ENCODE measurements around the gene ATP6V0A1.
A peak's percentile ranks its signal among the peaks of the same experiment; 100 is the strongest.
"Not testable (repeated sequence)": the region's sequence is repeated elsewhere in the genome, so short reads cannot be mapped to it uniquely, and the experiment has no call there.

The ATP6V0A1 gene

GRCh38 chr17:42458497-42459255 lies at the start of gene ATP6V0A1:
Gene ATP6V0A1 (plus strand): TSS chr17:42458878. CDS start chr17:42460895, 2,017 bp downstream.
- H3K4me1 Mint-ChIP-seq: peaks cover 44% of the 10 kb centered on the region
- H3K36me3 Mint-ChIP-seq: peaks cover 1% of the 10 kb centered on the region
- peak; percentile 94 for DNase-seq
- H3K4me3 Mint-ChIP-seq: peak within 1 kb of the TSS; percentile 85
- CTCF ChIA-PET: interaction anchor here (1.4 to 2.3 kb wide), 2 partner anchors 52 to 69 kb away, joined by 3 to 5 read pairs; no protein-coding TSS in a partner anchor
- peak within 1 kb of the TSS; percentile 80 for H3K27ac Mint-ChIP-seq
- peaks cover 43% of the 10 kb centered on the region for H3K27me3 Mint-ChIP-seq
- no peaks in the 10 kb centered on the region for H3K9me3 Mint-ChIP-seq

- Mint-ChIP-seq H3K4me3 (no peak overlapping the region), H3K9me3 (no peaks in the 10 kb centered on the region), H3K4me1 (peaks cover 22% of the 10 kb centered on the region), H3K27me3 (peaks cover 30% of the 10 kb centered on the region), H3K27ac (peak overlapping the region; percentile 49), H3K36me3 (no peaks in the 10 kb centered on the region)
- CTCF ChIA-PET: interaction anchor here (0.9 to 1.9 kb wide), 3 partner anchors 73 to 188 kb away, joined by 4 read pairs; no protein-coding TSS in a partner anchor
- DNase-seq: no peak
These were observed 49.0 kb upstream of the ATP6V0A1 start for GRCh38 chr17:42409523-42410318.

GRCh38 chr17:42410319-42410685 lies 48.4 kb upstream of the ATP6V0A1 start:
- H3K4me3 Mint-ChIP-seq: no peak overlapping the region
- H3K4me1 Mint-ChIP-seq: peaks cover 28% of the 10 kb centered on the region
- CTCF ChIA-PET: interaction anchor here (1.9 kb wide), 1 partner anchor 117 kb away, joined by 4 read pairs; no protein-coding TSS in a partner anchor

DNA sequence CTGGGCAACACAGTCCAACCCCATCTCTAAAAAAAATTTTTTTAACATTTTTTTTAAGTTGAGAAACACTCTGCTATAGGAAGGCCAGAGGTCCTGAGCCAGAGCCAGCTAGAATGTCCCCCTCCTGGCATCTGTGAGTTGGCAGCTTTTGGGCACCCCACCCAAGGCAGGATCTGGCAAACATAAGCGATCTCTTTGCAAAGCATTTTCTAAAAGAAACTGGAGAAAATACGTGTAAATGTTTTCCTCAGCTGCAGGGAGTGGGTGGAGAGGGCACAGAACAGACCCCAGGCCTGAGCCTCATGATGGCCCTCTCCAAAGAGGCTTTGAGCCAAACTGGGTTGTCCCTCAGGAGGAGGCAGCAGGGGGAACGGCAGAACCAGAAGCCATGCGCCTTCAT lies 47.3 kb upstream of the ATP6V0A1 start:
- Mint-ChIP-seq H3K4me1 (peaks cover 32% of the 10 kb centered on the region), H3K27me3 (peaks cover 25% of the 10 kb centered on the region), H3K9me3 (no peaks in the 10 kb centered on the region), H3K36me3 (no peaks in the 10 kb centered on the region), H3K27ac (no peak overlapping the region), H3K4me3 (no peak overlapping the region)
- CTCF ChIA-PET: interaction anchor here (0.9 to 1.2 kb wide), 2 partner anchors 80 to 116 kb away, joined by 3 to 4 read pairs; no protein-coding TSS in a partner anchor
- no peak for DNase-seq

More at GRCh38 chr17:42410319-42410685, 48.4 kb upstream of the ATP6V0A1 start:
- Mint-ChIP-seq H3K27me3 (peaks cover 25% of the 10 kb centered on the region), H3K27ac (peak overlapping the region; percentile 49), H3K36me3 (no peaks in the 10 kb centered on the region), H3K9me3 (no peaks in the 10 kb centered on the region)
- no peak for DNase-seq

DNA sequence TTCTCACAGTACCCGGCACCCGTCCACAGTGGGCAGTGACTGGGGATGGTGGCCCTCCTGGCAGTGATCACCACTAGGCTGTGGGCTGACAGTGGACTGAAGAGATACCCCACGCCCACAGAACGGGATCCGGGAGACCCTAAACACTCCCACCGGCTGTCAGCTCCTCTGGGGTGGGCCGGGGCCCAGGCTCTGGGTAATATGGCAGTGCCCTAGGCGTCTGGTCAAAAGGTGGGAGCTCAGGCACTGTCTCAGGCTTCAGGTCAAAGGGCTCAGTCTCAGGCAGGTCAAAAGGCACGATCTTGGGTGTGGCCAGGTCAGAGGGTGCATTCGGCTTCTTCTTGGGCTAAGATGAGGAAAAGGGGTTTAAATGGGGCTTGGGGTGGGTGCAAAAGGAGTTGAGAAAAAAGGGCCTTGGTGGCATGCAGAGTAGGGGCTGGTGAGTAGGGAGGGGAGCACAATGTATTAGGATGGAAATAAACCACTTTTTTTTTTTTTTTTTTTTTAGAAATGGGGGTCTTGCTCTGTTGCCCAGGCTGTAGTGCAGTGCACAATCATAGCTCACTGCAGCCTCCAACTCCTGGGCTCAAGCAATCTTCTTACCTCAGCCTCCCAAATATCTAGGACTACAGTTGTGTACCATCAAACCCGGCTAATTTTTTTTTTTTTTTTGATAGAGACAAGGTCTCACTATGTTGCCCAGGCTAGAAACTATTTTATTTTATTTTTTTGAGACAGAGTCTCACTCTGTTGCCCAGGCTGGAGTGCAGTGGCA lies 46.6 kb upstream of the ATP6V0A1 start:
- no peaks in the 10 kb centered on the region for H3K9me3 Mint-ChIP-seq
- CTCF ChIA-PET: interaction anchor here (0.9 to 1.2 kb wide), 2 partner anchors 80 to 115 kb away, joined by 3 to 4 read pairs; no protein-coding TSS in a partner anchor
- no peaks in the 10 kb centered on the region for H3K36me3 Mint-ChIP-seq
- peaks cover 28% of the 10 kb centered on the region for H3K4me1 Mint-ChIP-seq
- no peak overlapping the region for H3K27ac Mint-ChIP-seq
- H3K27me3 Mint-ChIP-seq: peaks cover 30% of the 10 kb centered on the region
- no peak overlapping the region for H3K4me3 Mint-ChIP-seq
- DNase-seq: no peak

GRCh38 chr17:42413464-42414040 lies 45.1 kb upstream of the ATP6V0A1 start:
- no peak overlapping the region for H3K27ac Mint-ChIP-seq

GRCh38 chr17:42414704-42415409 lies 43.8 kb upstream of the ATP6V0A1 start:
- H3K9me3 Mint-ChIP-seq: no peaks in the 10 kb centered on the region
- peak overlapping the region; percentile 62 for H3K4me3 Mint-ChIP-seq
- peak; percentile 76 for DNase-seq
- peak overlapping the region; percentile 85 for H3K27ac Mint-ChIP-seq
- H3K36me3 Mint-ChIP-seq: no peaks in the 10 kb centered on the region
- CTCF ChIA-PET: interaction anchor here (0.7 to 2.7 kb wide), 11 partner anchors 9 to 112 kb away, joined by 3 to 19 read pairs (median 5); no protein-coding TSS in a partner anchor
- peaks cover 36% of the 10 kb centered on the region for H3K27me3 Mint-ChIP-seq
- H3K4me1 Mint-ChIP-seq: peaks cover 24% of the 10 kb centered on the region

More at GRCh38 chr17:42413464-42414040, 45.1 kb upstream of the ATP6V0A1 start:
- no peaks in the 10 kb centered on the region for H3K36me3 Mint-ChIP-seq
- H3K4me1 Mint-ChIP-seq: peaks cover 24% of the 10 kb centered on the region
- CTCF ChIA-PET: interaction anchor here (0.5 to 2.2 kb wide), 3 partner anchors 100 to 1809 kb away, joined by 3 to 7 read pairs (median 3); no protein-coding TSS in a partner anchor
- H3K9me3 Mint-ChIP-seq: no peaks in the 10 kb centered on the region
- no peak overlapping the region for H3K4me3 Mint-ChIP-seq
- peaks cover 26% of the 10 kb centered on the region for H3K27me3 Mint-ChIP-seq
- no peak for DNase-seq

DNA sequence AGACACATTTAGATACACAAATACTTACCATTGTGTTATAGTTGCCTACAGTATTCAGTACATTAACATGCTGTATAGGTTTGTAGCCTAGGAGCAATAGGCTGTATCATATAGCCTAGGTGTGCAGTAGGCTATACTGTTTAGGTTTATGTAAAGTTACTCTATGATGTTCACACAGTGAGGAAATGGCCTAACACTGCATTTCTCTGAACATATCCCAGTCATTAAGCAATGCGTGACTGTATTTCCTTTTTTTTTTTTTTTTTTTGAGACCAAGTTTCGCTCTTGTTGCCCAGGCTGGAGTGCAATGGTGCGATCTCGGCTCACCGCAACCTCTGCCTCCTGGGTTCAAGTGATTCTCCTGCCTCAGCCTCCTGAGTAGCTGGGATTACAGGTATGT lies 40.7 kb upstream of the ATP6V0A1 start:
- H3K4me3 Mint-ChIP-seq, H3K36me3 Mint-ChIP-seq, DNase-seq, CTCF ChIA-PET, H3K9me3 Mint-ChIP-seq, H3K27ac Mint-ChIP-seq: not testable (repeated sequence)
- H3K4me1 Mint-ChIP-seq: peaks cover 33% of the 10 kb centered on the region
- peaks cover 51% of the 10 kb centered on the region for H3K27me3 Mint-ChIP-seq

DNA sequence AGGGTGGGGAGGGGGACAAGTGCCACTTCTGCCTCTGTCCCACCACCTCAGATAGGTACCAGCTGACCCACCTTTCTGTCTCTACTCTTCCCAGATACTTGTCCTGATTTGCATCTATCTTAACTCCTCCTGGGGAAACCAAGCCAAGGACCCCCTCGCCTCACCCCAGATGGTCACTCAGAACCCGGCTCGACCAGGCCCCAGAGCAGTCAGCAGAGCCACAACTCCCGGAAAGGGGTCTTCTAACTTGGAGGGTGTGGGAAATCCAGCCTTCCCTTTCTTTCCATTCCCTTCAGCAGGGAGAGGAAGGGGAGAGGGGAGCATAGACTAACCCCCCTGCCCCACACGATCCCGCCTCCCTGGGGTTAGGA lies 37.6 kb upstream of the ATP6V0A1 start:
- Mint-ChIP-seq H3K27me3 (peaks cover 81% of the 10 kb centered on the region), H3K9me3 (no peaks in the 10 kb centered on the region), H3K36me3 (no peaks in the 10 kb centered on the region), H3K4me3 (peak overlapping the region; percentile 33), H3K27ac (no peak overlapping the region), H3K4me1 (peaks cover 18% of the 10 kb centered on the region)
- no peak for DNase-seq
- CTCF ChIA-PET: interaction anchor here (1.3 to 2.7 kb wide), 2 partner anchors 13 to 106 kb away, joined by 4 to 9 read pairs; no protein-coding TSS in a partner anchor

DNA sequence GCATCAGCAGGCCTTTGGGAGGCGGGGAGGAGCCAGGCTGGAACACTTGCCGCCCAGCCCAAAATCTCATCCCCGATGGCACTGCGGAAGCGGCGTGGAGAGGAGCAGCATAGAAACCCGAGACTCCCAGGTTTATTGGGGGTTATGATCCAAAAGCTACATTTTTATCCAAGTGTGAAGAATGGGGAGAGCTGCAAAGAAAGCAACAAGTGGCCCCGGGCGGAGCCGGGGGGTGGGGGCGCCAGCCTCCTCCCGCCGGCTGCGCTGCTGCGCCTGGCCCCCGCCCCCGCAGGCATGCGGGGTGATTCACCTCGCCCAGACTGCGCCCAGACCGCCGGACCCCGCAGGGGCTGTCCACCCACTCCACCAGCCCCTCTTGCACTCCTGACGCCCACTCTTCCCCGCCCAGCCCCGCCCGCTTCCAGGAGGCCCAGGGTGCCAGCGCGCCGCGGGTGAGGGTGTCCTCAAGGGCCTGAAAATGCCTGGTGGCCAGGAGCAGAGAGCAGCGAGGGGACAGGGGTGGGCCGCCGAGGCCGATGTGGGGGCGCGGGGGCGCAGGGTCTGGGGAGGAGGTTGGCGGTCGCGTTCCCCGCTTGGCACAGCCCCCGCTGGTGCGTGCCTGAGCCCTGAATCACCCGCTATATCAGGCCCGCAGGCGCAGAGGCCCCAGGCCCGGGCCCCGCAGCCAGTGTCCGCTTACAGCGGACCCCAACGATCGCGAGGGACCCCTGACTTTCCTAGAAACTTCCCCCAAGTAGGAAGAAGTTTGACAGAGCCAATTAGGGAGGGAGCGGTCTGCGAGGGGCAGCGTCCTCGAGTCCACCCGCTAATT lies 37.0 kb upstream of the ATP6V0A1 start:
- Mint-ChIP-seq H3K27ac (no peak overlapping the region), H3K4me1 (peaks cover 17% of the 10 kb centered on the region), H3K27me3 (peaks cover 80% of the 10 kb centered on the region), H3K36me3 (no peaks in the 10 kb centered on the region), H3K9me3 (no peaks in the 10 kb centered on the region), H3K4me3 (peak overlapping the region; percentile 63)
- CTCF ChIA-PET: interaction anchor here (1.2 to 2.7 kb wide), 5 partner anchors 12 to 106 kb away, joined by 3 to 9 read pairs (median 4); no protein-coding TSS in a partner anchor
- no peak for DNase-seq

GRCh38 chr17:42422412-42422957 lies 36.2 kb upstream of the ATP6V0A1 start:
- Mint-ChIP-seq H3K4me1 (peaks cover 17% of the 10 kb centered on the region), H3K27me3 (peaks cover 86% of the 10 kb centered on the region), H3K9me3 (no peaks in the 10 kb centered on the region), H3K27ac (no peak overlapping the region), H3K36me3 (no peaks in the 10 kb centered on the region), H3K4me3 (peak overlapping the region; percentile 63)
- CTCF ChIA-PET: interaction anchor here (0.8 to 1.6 kb wide), 7 partner anchors 17 to 105 kb away, joined by 3 to 11 read pairs (median 5); no protein-coding TSS in a partner anchor
- DNase-seq: peak; percentile 52

Data from activated naive CD4-positive, alpha-beta T cell treated with anti-CD3 and anti-CD28 coated beads, Interleukin-2, amount 10 ng/mL, durations not matched to agents 7 days and 5 days (primary cell).